Epithelial cell of esophagus (primary cell): ENCODE data around the gene MCCC1.

Source experiments
- DNase-seq: peaks from one replicate; pipeline ENCODE4 v3.0.0; 2010; ENCODE audit warnings: low read depth
- H3K4me3 ChIP-seq: 2 replicates; pipeline ENCODE4 v1.5.1; 2011; ENCODE audit warnings: mild to moderate bottlenecking, low read length, control low read depth
- TF ChIP-seq, protein P1 (sequence below): IDR thresholded peaks from 2 replicates; pipeline ENCODE4 v1.5.1; 2011; ENCODE audit warnings: low read depth, mild to moderate bottlenecking, low read length, control low read depth, inconsistent platforms; ENCODE audit not compliant: insufficient read depth; ENCODE audit errors: missing control alignments

Gene MCCC1

DNA sequence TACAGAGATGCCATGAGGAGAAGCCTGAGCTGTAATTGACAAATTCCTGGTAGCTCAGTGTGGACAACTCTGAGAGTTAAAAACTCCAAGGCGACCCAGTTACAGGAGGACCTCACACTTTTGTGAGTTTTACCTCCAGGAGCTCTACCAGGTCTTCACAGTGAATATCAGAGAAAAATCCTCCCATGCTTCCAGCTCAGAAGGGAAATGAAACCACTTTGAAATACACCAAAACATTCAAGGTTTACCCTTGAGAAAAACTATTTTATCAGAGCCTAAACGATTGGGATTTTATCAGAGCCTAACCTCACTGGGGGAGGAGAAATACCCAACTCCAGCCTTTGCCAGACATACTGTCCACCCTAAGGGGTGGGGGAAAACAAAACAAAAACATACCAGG lies 52.4 kb downstream of the MCCC1 start:
- TF ChIP-seq, protein P1, sequence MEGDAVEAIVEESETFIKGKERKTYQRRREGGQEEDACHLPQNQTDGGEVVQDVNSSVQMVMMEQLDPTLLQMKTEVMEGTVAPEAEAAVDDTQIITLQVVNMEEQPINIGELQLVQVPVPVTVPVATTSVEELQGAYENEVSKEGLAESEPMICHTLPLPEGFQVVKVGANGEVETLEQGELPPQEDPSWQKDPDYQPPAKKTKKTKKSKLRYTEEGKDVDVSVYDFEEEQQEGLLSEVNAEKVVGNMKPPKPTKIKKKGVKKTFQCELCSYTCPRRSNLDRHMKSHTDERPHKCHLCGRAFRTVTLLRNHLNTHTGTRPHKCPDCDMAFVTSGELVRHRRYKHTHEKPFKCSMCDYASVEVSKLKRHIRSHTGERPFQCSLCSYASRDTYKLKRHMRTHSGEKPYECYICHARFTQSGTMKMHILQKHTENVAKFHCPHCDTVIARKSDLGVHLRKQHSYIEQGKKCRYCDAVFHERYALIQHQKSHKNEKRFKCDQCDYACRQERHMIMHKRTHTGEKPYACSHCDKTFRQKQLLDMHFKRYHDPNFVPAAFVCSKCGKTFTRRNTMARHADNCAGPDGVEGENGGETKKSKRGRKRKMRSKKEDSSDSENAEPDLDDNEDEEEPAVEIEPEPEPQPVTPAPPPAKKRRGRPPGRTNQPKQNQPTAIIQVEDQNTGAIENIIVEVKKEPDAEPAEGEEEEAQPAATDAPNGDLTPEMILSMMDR = no peak

DNA sequence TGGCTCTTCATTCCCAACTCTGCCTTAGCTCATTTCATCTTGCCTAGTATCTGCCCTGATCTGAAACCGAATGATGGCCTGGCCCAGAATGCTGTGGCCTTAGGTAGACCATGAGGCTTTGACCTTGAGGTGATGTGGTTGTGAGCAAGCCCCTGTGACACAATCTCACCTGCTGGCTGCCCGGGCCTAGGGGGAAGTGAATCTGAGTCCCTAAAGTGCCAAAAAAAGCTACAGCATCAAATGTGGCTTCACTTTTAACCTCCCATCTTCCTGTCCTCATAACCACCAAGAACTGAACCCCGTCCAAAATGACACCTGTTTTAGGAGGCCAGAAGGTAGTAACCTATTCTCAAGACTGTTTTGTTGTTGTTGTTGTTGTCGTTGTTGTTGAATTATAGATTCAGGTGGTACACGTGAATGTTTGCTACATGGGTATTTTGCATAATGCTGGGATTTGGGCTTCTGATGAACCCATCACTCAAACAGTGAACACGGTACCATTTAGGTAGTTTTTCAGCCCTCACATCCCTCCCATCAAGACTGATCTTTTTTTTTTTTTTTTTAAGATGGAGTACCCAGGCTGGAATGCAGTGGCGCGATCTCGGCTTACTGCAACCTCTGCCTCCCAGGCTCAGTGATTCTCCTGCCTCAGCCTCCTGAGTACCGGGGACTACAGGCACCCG lies 54.6 kb downstream of the MCCC1 start:
- H3K4me3 ChIP-seq = no peak overlapping the region
- TF ChIP-seq, protein P1 = no peak
- DNase-seq = no peak

More for the DNA sequence above, 52.4 kb downstream of the MCCC1 start:
- no peak for DNase-seq
- H3K4me3 ChIP-seq = no peak overlapping the region

- no peak for DNase-seq
- TF ChIP-seq, protein P1 = no peak
- H3K4me3 ChIP-seq = no peak overlapping the region
Measured at GRCh38 chr3:183038757-183039156, 60.5 kb downstream of the MCCC1 start.

DNA sequence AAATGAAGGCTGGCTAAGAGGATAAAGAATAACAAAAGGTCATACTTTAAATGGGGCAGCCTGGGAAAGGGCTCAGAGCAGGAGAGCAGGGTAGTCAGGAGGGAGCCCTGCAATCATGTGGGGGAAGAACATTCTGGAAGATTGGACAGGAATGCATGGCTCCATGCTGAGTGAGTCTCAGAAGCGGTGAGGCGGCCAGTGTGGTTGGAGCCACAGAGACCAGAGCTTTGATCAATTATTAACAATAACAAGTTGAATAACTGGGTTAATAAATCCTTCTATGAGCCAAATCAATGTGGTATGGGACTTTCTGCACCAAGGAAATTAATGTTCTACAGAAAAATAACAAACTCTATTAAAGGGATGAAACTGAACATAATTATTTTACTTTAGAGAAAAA lies 61.1 kb downstream of the MCCC1 start:
- TF ChIP-seq, protein P1 = no peak
- DNase-seq = no peak
- no peak overlapping the region for H3K4me3 ChIP-seq

DNA sequence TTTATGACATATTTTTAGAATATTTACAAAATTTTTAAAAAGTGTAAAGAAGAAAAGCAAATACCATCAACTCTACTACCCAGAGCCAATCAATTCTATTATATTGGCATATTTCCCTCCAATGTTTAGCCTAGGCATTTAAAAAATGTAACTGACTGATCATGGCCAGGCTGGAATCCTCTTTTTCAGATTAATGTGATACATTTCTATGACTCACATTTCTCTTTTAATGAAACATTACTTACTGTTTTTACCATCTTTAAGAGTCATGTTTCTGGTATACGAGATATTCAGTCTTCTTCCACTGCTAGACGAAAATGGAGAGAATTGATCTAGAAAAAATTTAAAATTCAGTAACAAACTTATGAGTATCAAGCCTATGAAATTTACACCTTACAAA lies 65.5 kb downstream of the MCCC1 start:
- TF ChIP-seq, protein P1 = no peak
- no peak overlapping the region for H3K4me3 ChIP-seq
- no peak for DNase-seq

DNA sequence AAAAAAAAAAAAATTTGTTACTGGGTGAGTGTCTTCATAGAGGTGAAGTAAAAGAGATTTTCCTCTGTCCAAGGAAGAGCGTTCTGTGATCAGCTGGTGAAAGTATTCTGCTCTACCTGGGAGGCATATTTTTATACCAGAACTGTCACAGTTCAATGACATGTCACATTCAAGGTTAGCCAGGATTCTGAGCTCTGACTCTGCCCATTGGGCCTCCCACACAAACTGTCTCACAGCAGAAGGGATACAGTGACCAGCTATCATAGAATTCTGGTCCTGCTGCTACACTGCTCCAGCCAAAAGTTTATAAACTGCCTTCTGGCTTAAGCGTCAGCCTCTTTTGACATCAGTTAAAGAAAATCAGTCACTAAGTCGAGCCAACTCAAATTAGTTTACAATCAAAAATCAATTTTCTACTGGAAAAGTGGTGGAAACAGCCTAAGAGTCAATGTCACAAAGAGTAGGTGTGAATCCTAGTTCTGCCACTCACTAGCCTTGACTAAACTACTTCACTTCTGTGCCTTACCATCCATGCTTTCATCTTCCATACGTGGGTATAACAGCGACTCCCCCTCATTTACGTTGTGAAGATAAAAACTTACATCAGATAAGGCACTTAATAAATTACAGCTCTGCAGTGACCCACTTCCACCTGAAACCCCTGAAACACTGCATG lies 66.3 kb downstream of the MCCC1 start:
- TF ChIP-seq, protein P1 = no peak
- no peak for DNase-seq
- no peak overlapping the region for H3K4me3 ChIP-seq

DNA sequence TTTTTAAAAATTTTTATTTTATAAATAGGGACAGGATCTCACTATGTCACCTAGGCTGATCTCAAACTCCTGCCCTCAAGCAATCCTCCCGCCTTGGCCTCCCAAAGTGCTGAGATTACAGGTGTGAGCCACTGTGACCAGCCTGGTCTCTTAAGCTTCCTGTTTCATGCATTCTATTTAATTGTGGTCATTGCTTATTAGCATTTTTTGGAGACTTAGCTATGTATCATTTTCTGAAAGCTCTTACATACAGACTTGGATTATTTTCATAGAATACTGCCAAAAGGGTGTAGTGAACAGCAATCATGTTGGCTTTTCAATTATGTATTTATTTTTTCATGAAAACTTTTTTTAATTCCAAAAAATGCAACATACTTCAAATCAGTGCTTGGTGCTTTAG lies 67.5 kb downstream of the MCCC1 start:
- DNase-seq = no peak
- H3K4me3 ChIP-seq = no peak overlapping the region
- TF ChIP-seq, protein P1 = no peak
